Mucosa of rectum (tissue), 2 donors: ENCODE results near the gene SYT2.
"Not testable (repeated sequence)": the region's sequence is repeated elsewhere in the genome, so short reads cannot be mapped to it uniquely, and the experiment has no call there.

ENCODE experiments used
- H3K27ac ChIP-seq, 2 donors: one replicate each; pipeline ENCODE4 v1.7.0; 2013; ENCODE audit warnings: inconsistent platforms in 2 of 2, low read depth in 2 of 2, low read length in 2 of 2
- H3K27me3 ChIP-seq, 2 donors: one replicate each; pipeline ENCODE4 v1.7.0; 2013; ENCODE audit warnings: low read length in 2 of 2; ENCODE audit not compliant: control insufficient read depth in 2 of 2, insufficient read depth in 2 of 2
- H3K36me3 ChIP-seq, 2 donors: one replicate each; pipeline ENCODE4 v1.7.0; 2013; ENCODE audit warnings: low read length in 2 of 2; ENCODE audit not compliant: control insufficient read depth in 2 of 2, insufficient read depth in 2 of 2
- H3K4me1 ChIP-seq, 2 donors: one replicate each; pipeline ENCODE4 v1.7.0; 2013; ENCODE audit warnings: low read length in 2 of 2, mild to moderate bottlenecking in 1 of 2; ENCODE audit not compliant: control insufficient read depth in 2 of 2, insufficient read depth in 2 of 2
- H3K4me3 ChIP-seq, 2 donors: one replicate each; pipeline ENCODE4 v1.7.0; 2013; ENCODE audit warnings: low read length in 2 of 2
- H3K9ac ChIP-seq, 2 donors: one replicate each; pipeline ENCODE4 v1.7.0; 2013; ENCODE audit warnings: low read length in 2 of 2, low read depth in 1 of 2, mild to moderate bottlenecking in 1 of 2
- H3K9me3 ChIP-seq, 2 donors: one replicate each; pipeline ENCODE4 v1.7.0; 2013; ENCODE audit warnings: low read length in 2 of 2; ENCODE audit not compliant: control insufficient read depth in 2 of 2
- donor health status: healthy.
- donor health status: Normal muscosa, but diverticular disease.

SYT2 gene

DNA sequence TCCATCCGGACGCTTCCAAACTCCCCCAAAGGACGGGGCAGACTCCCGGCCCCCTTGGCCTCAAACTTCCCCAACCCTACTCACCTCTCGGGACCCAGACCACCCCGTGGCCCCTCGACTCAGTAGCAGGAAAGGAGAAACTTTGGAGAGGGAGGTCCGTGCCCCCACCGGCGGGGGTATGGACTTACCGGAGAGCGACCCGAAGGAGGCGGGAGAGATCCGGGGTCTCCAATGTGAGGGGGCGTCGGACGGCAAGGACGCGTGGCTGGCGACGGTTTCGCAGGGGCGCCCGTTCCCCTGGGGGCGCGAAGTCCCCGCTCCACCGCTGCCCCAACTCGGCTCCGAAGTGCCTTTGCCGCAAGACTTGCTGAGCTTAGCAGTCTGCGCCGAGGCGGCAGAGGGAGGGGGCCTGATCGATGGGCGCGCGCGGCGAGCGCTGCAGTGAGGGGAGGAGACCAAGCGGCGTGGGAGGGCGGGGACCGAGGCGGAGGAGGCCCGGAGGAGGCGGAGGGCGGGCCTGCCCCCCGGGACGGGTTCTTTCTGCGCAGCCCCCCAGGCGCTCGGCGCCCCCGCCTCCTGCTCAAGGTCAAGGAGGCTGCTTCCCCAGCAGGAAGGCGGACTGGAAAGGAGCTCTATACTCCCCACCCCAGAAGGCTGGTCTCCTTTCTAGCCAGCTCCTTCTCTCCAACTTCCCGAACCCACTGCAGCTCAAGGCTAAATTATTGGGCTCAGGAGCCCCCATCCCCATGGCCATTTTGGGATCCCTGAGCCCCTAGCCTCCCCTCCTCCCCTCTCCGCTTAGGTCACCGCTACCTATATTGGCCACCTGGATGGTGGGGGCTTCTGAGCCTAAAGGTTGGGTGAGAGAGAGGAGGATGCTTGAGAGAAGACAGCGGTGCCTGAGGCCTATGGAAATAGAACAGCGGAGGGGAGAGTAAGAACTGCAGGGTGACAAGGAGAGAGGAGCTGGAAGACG, at the start of gene SYT2:
SYT2 (minus strand) TSS at position 385 of the 976 bp plus-strand sequence. CDS start 104,682 bp downstream, outside the sequence.
- no peaks in the 10 kb centered on the region for H3K9me3 ChIP-seq
- peaks cover 5 to 6% of the 10 kb centered on the region in 2 donors for H3K4me1 ChIP-seq
- peaks cover 42 to 49% of the 10 kb centered on the region in 2 donors for H3K27me3 ChIP-seq
- H3K27ac ChIP-seq: no peak within 1 kb of the TSS
- peak within 1 kb of the TSS in 1 of 2 donors; percentile 20 for H3K9ac ChIP-seq
- no peaks in the 10 kb centered on the region for H3K36me3 ChIP-seq
- peak within 1 kb of the TSS; percentile 15 to 24 for H3K4me3 ChIP-seq

DNA sequence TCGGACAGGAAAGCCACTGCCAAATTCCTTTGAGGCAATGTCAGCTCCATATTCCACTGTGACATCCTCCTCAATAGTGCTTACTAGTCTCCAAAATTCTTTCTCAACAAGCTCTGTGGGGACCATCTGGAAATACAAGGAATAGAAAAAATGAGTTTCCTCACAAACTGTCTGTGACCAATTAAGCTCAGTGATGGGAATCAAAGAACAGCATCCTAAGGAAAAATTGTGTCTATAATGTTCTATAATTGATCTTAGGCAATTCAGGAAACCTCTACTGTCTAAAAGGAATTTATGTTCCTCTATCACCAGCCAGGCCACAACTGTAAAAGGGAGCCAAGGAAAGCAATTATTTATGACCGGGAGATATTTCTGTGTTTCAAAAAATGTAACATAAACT, 46.1 kb upstream of the SYT2 start:
- Histone ChIP-seq H3K4me3 (no peak overlapping the region), H3K27ac (no peak overlapping the region), H3K4me1 (no peaks in the 10 kb centered on the region), H3K9me3 (no peaks in the 10 kb centered on the region), H3K27me3 (no peaks in the 10 kb centered on the region), H3K36me3 (peaks cover 64 to 84% of the 10 kb centered on the region in 2 donors), H3K9ac (no peak overlapping the region)

DNA sequence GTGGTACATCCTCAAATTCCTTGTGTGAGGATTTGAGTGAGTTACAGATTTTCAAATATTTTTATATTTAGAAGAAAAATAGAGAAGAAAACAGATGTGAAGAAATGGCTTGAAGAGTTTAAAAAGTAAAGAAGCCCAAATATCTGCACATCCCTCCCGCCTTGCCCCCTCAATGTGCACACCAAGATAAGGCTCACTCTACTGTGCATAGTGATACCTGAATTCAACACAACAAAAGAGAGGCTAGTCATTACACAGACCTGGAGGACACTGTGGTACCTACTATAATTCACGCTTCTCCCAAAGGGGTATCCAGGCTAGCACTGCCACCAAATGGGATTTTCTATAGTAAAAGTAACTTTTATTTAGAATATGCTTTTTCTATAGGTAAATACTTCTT, 44.0 kb upstream of the SYT2 start:
- peaks cover 75 to 79% of the 10 kb centered on the region in 2 donors for H3K36me3 ChIP-seq
- no peaks in the 10 kb centered on the region for H3K4me1 ChIP-seq
- no peak overlapping the region for H3K27ac ChIP-seq
- no peaks in the 10 kb centered on the region for H3K27me3 ChIP-seq
- no peaks in the 10 kb centered on the region for H3K9me3 ChIP-seq
- H3K9ac ChIP-seq: no peak overlapping the region
- no peak overlapping the region for H3K4me3 ChIP-seq

DNA sequence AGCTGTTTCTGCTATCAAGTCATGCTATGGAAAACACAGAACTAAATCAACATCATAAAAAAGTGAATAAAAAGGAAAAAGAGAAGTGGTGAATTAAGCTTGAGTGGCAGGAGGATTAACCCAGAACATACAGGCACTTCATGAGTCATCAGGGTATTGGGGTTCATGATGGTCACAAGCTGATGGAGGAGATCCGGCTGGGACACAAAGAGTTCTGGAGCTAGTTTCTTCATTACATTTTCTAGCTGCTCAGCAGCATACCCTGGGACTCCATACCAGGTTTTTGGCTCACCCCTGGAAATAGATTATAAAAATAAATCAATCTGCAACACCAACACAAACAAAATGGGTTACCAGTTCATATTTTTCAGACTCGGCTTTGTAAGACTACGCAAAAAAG, 42.5 kb upstream of the SYT2 start:
- H3K9ac ChIP-seq: no peak overlapping the region
- no peaks in the 10 kb centered on the region for H3K4me1 ChIP-seq
- H3K27ac ChIP-seq: no peak overlapping the region
- H3K4me3 ChIP-seq: no peak overlapping the region
- H3K36me3 ChIP-seq: peaks cover 75 to 81% of the 10 kb centered on the region in 2 donors
- no peaks in the 10 kb centered on the region for H3K27me3 ChIP-seq
- no peaks in the 10 kb centered on the region for H3K9me3 ChIP-seq

DNA sequence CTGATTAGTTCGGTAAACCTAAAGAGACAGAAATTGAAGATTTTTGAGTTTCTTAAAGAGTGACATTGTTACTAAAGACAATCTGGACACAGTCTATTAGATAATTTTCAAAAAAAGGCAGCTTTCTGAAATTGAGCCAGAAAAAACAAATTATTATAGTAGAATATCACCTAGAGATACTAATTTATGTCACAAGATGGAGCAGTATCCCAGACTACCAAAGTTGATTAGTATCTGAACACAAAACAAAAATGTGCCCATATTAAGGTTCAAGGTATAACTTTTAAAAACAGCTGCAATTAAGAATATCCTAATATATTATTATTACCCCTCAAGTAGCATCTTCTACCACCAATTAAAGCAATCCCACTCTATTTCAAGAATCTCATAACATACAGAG, 40.5 kb upstream of the SYT2 start:
- peaks cover 66 to 72% of the 10 kb centered on the region in 2 donors for H3K36me3 ChIP-seq
- no peak overlapping the region for H3K4me3 ChIP-seq
- H3K27me3 ChIP-seq: no peaks in the 10 kb centered on the region
- H3K27ac ChIP-seq: no peak overlapping the region
- no peaks in the 10 kb centered on the region for H3K9me3 ChIP-seq
- no peak overlapping the region for H3K9ac ChIP-seq
- H3K4me1 ChIP-seq: no peaks in the 10 kb centered on the region

DNA sequence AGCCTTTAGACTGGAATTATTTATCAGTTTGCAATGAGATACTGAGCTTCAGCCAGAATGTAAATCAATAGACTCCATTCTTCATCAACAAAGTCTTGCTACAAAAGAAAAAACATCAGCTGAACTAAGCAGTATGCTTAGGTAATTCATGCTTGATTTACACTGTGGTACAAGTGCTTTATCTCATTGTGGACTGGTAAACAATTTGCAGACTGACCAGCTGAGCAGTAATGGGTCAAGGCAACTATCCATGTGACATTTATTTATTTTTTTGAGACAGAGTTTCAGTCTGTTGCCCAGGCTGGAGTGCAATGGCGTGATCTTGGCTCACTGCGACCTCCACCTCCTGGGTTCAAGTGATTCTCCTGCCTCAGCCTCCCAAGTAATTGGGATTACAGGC, 39.8 kb upstream of the SYT2 start:
- H3K36me3 ChIP-seq: peaks cover 66 to 72% of the 10 kb centered on the region in 2 donors
- no peak overlapping the region for H3K9ac ChIP-seq

DNA sequence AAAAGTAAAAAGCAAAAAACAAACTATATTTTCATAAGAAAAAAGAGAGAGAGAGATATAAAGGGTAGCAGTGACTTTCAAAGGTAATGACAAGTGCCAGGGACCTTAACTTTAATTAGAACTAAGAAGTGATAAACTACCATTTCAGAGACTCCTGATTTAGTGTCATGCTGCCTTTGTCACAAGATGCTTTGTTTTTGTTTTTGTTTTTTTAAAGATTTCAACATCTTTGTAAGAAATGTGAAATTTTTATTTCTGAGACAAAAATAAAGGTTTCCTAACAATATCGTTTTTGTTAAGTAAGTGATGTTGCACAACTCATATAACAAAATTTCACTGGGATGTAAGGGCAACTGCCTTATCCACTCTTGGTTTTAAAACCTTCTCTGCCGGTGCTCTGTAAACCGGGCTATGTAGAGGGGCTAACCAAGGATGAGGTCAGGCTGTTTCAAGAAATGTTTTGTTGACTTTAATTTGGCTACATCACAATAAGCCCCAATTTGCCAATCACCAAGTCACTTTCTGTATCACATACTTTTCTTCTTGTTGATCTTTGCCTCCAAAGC, 35.2 kb upstream of the SYT2 start:
- H3K9ac ChIP-seq: no peak overlapping the region
- H3K4me3 ChIP-seq: no peak overlapping the region
- no peaks in the 10 kb centered on the region for H3K9me3 ChIP-seq
- no peak overlapping the region for H3K27ac ChIP-seq
- H3K27me3 ChIP-seq: no peaks in the 10 kb centered on the region
- peaks cover 68 to 75% of the 10 kb centered on the region in 2 donors for H3K36me3 ChIP-seq
- H3K4me1 ChIP-seq: no peaks in the 10 kb centered on the region

More for the DNA sequence above, 39.8 kb upstream of the SYT2 start:
- no peak overlapping the region for H3K27ac ChIP-seq
- H3K9me3 ChIP-seq: no peaks in the 10 kb centered on the region
- no peaks in the 10 kb centered on the region for H3K27me3 ChIP-seq
- H3K4me1 ChIP-seq: no peaks in the 10 kb centered on the region
- H3K4me3 ChIP-seq: no peak overlapping the region

DNA sequence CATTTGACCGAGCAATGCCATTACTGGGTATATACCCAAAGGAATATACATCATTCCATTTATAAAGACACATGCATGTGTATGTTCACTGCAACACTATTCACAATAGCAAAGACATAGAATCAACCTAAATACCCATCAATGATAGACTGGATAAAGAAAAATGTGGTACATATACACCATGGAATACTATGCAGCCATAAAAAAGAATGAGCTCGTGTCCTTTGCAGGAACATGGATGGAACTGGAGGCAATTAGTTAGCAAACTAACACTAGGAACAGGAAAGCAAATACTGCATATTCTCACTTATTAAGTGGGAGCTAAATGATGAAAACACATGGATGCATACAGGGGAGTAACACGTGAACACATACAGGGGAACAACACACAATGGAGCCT, 34.5 kb upstream of the SYT2 start:
- H3K27me3 ChIP-seq, H3K9ac ChIP-seq, H3K9me3 ChIP-seq, H3K27ac ChIP-seq, H3K4me1 ChIP-seq, H3K4me3 ChIP-seq: not testable (repeated sequence)
- H3K36me3 ChIP-seq: peaks cover 61 to 71% of the 10 kb centered on the region in 2 donors

DNA sequence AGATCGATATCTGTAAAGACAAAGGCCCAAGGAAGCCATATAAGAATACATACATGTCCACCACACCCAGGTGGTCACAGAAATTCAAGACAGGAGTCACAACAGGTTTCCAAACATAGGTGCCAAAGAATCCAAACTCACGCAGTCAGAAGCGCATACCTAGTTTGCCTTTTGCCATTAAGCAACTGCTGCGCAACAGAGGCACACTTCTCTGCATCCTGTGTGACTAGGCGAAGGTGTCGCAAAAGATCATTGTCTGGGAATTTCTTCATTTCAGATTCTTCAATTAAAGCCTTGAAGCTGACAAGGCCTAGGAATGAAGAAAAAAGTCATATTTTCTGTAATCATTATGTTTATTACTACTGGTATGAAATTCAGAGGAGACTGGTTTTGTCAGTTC, 32.2 kb upstream of the SYT2 start:
- Histone ChIP-seq H3K4me1 (no peaks in the 10 kb centered on the region), H3K27ac (no peak overlapping the region), H3K9me3 (no peaks in the 10 kb centered on the region), H3K27me3 (no peaks in the 10 kb centered on the region), H3K4me3 (no peak overlapping the region), H3K36me3 (peaks cover 51 to 61% of the 10 kb centered on the region in 2 donors), H3K9ac (no peak overlapping the region)

DNA sequence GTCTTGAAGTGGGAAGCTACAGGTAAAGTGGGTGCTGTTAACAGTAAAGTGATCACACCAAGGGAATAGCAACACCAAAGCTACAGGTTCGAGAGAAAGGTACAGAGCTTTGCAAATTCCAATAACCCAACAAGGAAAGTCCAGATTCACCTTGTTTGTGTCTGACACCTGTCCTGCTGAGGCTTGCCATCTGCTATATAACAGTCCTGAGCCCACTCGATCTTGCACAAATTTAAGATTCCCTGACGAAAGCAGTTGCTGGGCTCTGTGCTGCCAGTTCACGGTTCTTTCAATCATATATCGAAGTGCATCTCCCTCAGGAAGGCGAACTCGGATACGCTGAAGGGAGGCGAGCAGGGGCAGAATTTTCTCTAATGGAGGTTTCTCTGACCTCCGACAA, 23.0 kb upstream of the SYT2 start:
- Histone ChIP-seq H3K36me3 (peaks cover 82 to 85% of the 10 kb centered on the region in 2 donors), H3K4me3 (no peak overlapping the region), H3K9me3 (no peaks in the 10 kb centered on the region), H3K27ac (no peak overlapping the region), H3K9ac (no peak overlapping the region), H3K4me1 (no peaks in the 10 kb centered on the region), H3K27me3 (no peaks in the 10 kb centered on the region)
